ENCODE measurements around the gene ULK4.
"Not testable (repeated sequence)": the region's sequence is repeated elsewhere in the genome, so short reads cannot be mapped to it uniquely, and the experiment has no call there.

The ULK4 gene

GRCh38 chr3:41880387-41880786 lies 81.5 kb downstream of the ULK4 start:
- DNase-seq (ENCODE audit: low read depth): no peak
- no peak overlapping the region for H3K4me3 ChIP-seq (ENCODE audit: low read depth, low read length)

- H3K4me3 ChIP-seq (ENCODE audit: low read depth, low read length); DNase-seq (ENCODE audit: low read depth): not testable (repeated sequence)
These were observed 84.2 kb downstream of the ULK4 start for GRCh38 chr3:41877741-41878140.

GRCh38 chr3:41874022-41874421 lies 87.9 kb downstream of the ULK4 start:
- DNase-seq (ENCODE audit: low read depth): no peak
- H3K4me3 ChIP-seq (ENCODE audit: low read depth, low read length): no peak overlapping the region

GRCh38 chr3:41872157-41872556 lies 89.7 kb downstream of the ULK4 start:
- no peak overlapping the region for H3K4me3 ChIP-seq (ENCODE audit: low read depth, low read length)
- DNase-seq (ENCODE audit: low read depth): no peak

- H3K4me3 ChIP-seq (ENCODE audit: low read depth, low read length): no peak overlapping the region
- no peak for DNase-seq (ENCODE audit: low read depth)
These were observed 94.4 kb downstream of the ULK4 start for GRCh38 chr3:41867533-41867932.

GRCh38 chr3:41866298-41866697 lies 95.6 kb downstream of the ULK4 start:
- no peak for DNase-seq (ENCODE audit: low read depth)
- no peak overlapping the region for H3K4me3 ChIP-seq (ENCODE audit: low read depth, low read length)

- H3K4me3 ChIP-seq (ENCODE audit: low read depth, low read length): no peak overlapping the region
- DNase-seq (ENCODE audit: low read depth): no peak
These were observed 98.9 kb downstream of the ULK4 start for GRCh38 chr3:41863024-41863423.

GRCh38 chr3:41860489-41860888 lies 101.4 kb downstream of the ULK4 start:
- H3K4me3 ChIP-seq (ENCODE audit: low read depth, low read length); DNase-seq (ENCODE audit: low read depth): not testable (repeated sequence)

GRCh38 chr3:41854956-41855355 lies 106.9 kb downstream of the ULK4 start:
- DNase-seq (ENCODE audit: low read depth): no peak
- no peak overlapping the region for H3K4me3 ChIP-seq (ENCODE audit: low read depth, low read length)

GRCh38 chr3:41853540-41854196 lies 108.2 kb downstream of the ULK4 start:
- no peak for DNase-seq (ENCODE audit: low read depth)

GRCh38 chr3:41848753-41849574 lies 112.9 kb downstream of the ULK4 start:
- H3K4me3 ChIP-seq (ENCODE audit: low read depth, low read length): no peak overlapping the region
- DNase-seq (ENCODE audit: low read depth): no peak

More at GRCh38 chr3:41853540-41854196, 108.2 kb downstream of the ULK4 start:
- no peak overlapping the region for H3K4me3 ChIP-seq (ENCODE audit: low read depth, low read length)

- DNase-seq (ENCODE audit: low read depth): no peak
- H3K4me3 ChIP-seq (ENCODE audit: low read depth, low read length): no peak overlapping the region
These were observed 114.2 kb downstream of the ULK4 start for GRCh38 chr3:41847679-41848078.

GRCh38 chr3:41846850-41847249 lies 115.1 kb downstream of the ULK4 start:
- DNase-seq (ENCODE audit: low read depth): no peak
- H3K4me3 ChIP-seq (ENCODE audit: low read depth, low read length): no peak overlapping the region

GRCh38 chr3:41845826-41846225 lies 116.1 kb downstream of the ULK4 start:
- no peak for DNase-seq (ENCODE audit: low read depth)
- H3K4me3 ChIP-seq (ENCODE audit: low read depth, low read length): no peak overlapping the region

GRCh38 chr3:41844256-41844655 lies 117.6 kb downstream of the ULK4 start:
- not testable (repeated sequence) for DNase-seq (ENCODE audit: low read depth); H3K4me3 ChIP-seq (ENCODE audit: low read depth, low read length)

GRCh38 chr3:41840936-41841668 lies 120.8 kb downstream of the ULK4 start:
- not testable (repeated sequence) for H3K4me3 ChIP-seq (ENCODE audit: low read depth, low read length); DNase-seq (ENCODE audit: low read depth)

GRCh38 chr3:41836360-41837134 lies 125.4 kb downstream of the ULK4 start:
- H3K4me3 ChIP-seq (ENCODE audit: low read depth, low read length): no peak overlapping the region
- DNase-seq (ENCODE audit: low read depth): no peak

- no peak for DNase-seq (ENCODE audit: low read depth)
- H3K4me3 ChIP-seq (ENCODE audit: low read depth, low read length): no peak overlapping the region
These were observed 128.3 kb downstream of the ULK4 start for GRCh38 chr3:41833628-41834027.

- DNase-seq (ENCODE audit: low read depth): no peak
- no peak overlapping the region for H3K4me3 ChIP-seq (ENCODE audit: low read depth, low read length)
These were observed 142.7 kb downstream of the ULK4 start for GRCh38 chr3:41819236-41819635.

- no peak overlapping the region for H3K4me3 ChIP-seq (ENCODE audit: low read depth, low read length)
- DNase-seq (ENCODE audit: low read depth): no peak
These were observed 153.3 kb downstream of the ULK4 start for GRCh38 chr3:41808618-41809017.

Measured in skeletal muscle cell (primary cell).